Neural cell (in vitro differentiated cells): Measurements from ENCODE around the gene STARD13. TPM values are rescaled to one million over a fixed set of nuclear protein-coding genes. Genes with fewer than 3 reads are reported as not detected.

Source experiments
- H2AFZ ChIP-seq: fragments of 200-600, 300-800 bp; sonication (generic), shearing (Covaris generic); 2 replicates; pipeline ENCODE4 v1.6.0; 2014; ENCODE audit warnings: low read depth, mild to moderate bottlenecking, antibody characterized with exemption, low read length, moderate library complexity
- H3F3A ChIP-seq: fragments of 200-600 bp; shearing (Covaris generic); 2 replicates; pipeline ENCODE4 v1.6.1; 2016; ENCODE audit warnings: mild to moderate bottlenecking, moderate library complexity, mixed read lengths, antibody characterized with exemption, low read length; ENCODE audit not compliant: insufficient read depth, poor library complexity, severe bottlenecking
- H3K27ac ChIP-seq: fragments of 200-600, 300-800 bp; sonication (generic), shearing (Covaris generic); 2 replicates; pipeline ENCODE4 v1.5.1; 2014; ENCODE audit warnings: mild to moderate bottlenecking, low read length, moderate library complexity
- H3K27me3 ChIP-seq: fragments of 300-800, 200-600 bp; sonication (generic), shearing (Covaris generic); 2 replicates; pipeline ENCODE4 v1.6.0; 2014; ENCODE audit warnings: mild to moderate bottlenecking, low read depth, low read length, moderate library complexity; ENCODE audit not compliant: insufficient read depth
- H3K36me3 ChIP-seq: fragments of 300-800, 200-600 bp; sonication (generic), shearing (Covaris generic); 2 replicates; pipeline ENCODE4 v1.5.1; 2014; ENCODE audit warnings: mild to moderate bottlenecking, antibody characterized with exemption, low read length, moderate library complexity; ENCODE audit not compliant: insufficient read depth
- H3K4me2 ChIP-seq: fragments of 300-800, 200-600 bp; sonication (generic), shearing (Covaris generic); 2 replicates; pipeline ENCODE4 v1.6.0; 2014; ENCODE audit warnings: mild to moderate bottlenecking, low read length
- H3K4me3 ChIP-seq: fragments of 300-800, 200-600 bp; sonication (generic), shearing (Covaris generic); 2 replicates; pipeline ENCODE4 v1.5.1; 2014; ENCODE audit warnings: mild to moderate bottlenecking, low read length, moderate library complexity
- H3K79me2 ChIP-seq: fragments of 200-600 bp; shearing (Covaris generic); replicated peaks from 2 replicates; pipeline ENCODE4 v1.6.0; 2014; ENCODE audit warnings: mild to moderate bottlenecking, low read length, moderate library complexity; ENCODE audit not compliant: insufficient read depth
- H3K9ac ChIP-seq: fragments of 300-800, 200-600 bp; sonication (generic), shearing (Covaris generic); 2 replicates; pipeline ENCODE4 v1.6.1; 2016; ENCODE audit warnings: mild to moderate bottlenecking, low read length, mixed read lengths
- H3K9me2 ChIP-seq: fragments of 200-600 bp; shearing (Covaris generic); 2 replicates; pipeline ENCODE4 v1.6.1; 2016; ENCODE audit warnings: mild to moderate bottlenecking, low read length, mixed read lengths; ENCODE audit not compliant: insufficient read depth
- H3K9me3 ChIP-seq: fragments of 200-600, 300-800 bp; sonication (generic), shearing (Covaris generic); 2 replicates; pipeline ENCODE4 v1.6.1; 2016; ENCODE audit warnings: mild to moderate bottlenecking, mixed run types, low read length, moderate library complexity, mixed read lengths
- H4K20me1 ChIP-seq: fragments of 200-600 bp; shearing (Covaris generic); 2 replicates; pipeline ENCODE4 v1.6.1; 2016; ENCODE audit warnings: mild to moderate bottlenecking, mixed run types; ENCODE audit not compliant: insufficient read depth
- EP300 ChIP-seq: fragments of 450-650 bp; conservative IDR thresholded peaks from 2 replicates; pipeline ENCODE4 v1.6.1; 2014; ENCODE audit warnings: antibody characterized with exemption, mild to moderate bottlenecking, moderate library complexity; ENCODE audit not compliant: poor library complexity, severe bottlenecking
- EZH2 ChIP-seq: fragments of 200-600, 300-800 bp; shearing (Covaris generic), sonication (generic); IDR thresholded peaks from 2 replicates; pipeline ENCODE4 v1.6.1; 2014; ENCODE audit warnings: antibody characterized with exemption, low read length, borderline replicate concordance, mild to moderate bottlenecking; ENCODE audit not compliant: insufficient read depth, poor library complexity, severe bottlenecking
- MXI1 ChIP-seq: fragments of 450-650 bp; conservative IDR thresholded peaks from 2 replicates; pipeline ENCODE4 v1.6.1; 2014; ENCODE audit warnings: antibody characterized with exemption, mild to moderate bottlenecking; ENCODE audit not compliant: poor library complexity, severe bottlenecking
- POLR2AphosphoS5 ChIP-seq: IDR thresholded peaks from 2 replicates; pipeline ENCODE4 v1.6.1; 2012
- RAD21 ChIP-seq: fragments of 450-650 bp; conservative IDR thresholded peaks from 2 replicates; pipeline ENCODE4 v1.6.1; 2014; ENCODE audit warnings: antibody characterized with exemption, mild to moderate bottlenecking, moderate library complexity
- REST ChIP-seq: IDR thresholded peaks from 2 replicates; pipeline ENCODE4 v1.6.1; 2012; ENCODE audit warnings: borderline replicate concordance
- SMC3 ChIP-seq: fragments of 450-650 bp; conservative IDR thresholded peaks from 2 replicates; pipeline ENCODE4 v1.6.1; 2014; ENCODE audit warnings: antibody characterized with exemption, mild to moderate bottlenecking, moderate library complexity; ENCODE audit not compliant: poor library complexity
- TAF1 ChIP-seq: IDR thresholded peaks from 2 replicates; pipeline ENCODE4 v1.6.1; 2012; ENCODE audit warnings: low read depth
- polyA plus RNA-seq: library from polyadenylated mRNA; depleted of rRNA; stranded (reverse); fragments of >200 nt; gene quantifications from 2 replicates; pipeline ENCODE4 v1.2.3, GENCODE V29; 2014
- TF ChIP-seq, protein P1 (sequence below): fragments of 450-650 bp; IDR thresholded peaks from 2 replicates; pipeline ENCODE4 v1.5.1; 2014; ENCODE audit warnings: antibody characterized with exemption, mild to moderate bottlenecking, moderate library complexity; ENCODE audit not compliant: poor library complexity, severe bottlenecking

The STARD13 gene
- polyA plus RNA-seq, 1 donor from 2014 or later: 0.05 TPM

DNA sequence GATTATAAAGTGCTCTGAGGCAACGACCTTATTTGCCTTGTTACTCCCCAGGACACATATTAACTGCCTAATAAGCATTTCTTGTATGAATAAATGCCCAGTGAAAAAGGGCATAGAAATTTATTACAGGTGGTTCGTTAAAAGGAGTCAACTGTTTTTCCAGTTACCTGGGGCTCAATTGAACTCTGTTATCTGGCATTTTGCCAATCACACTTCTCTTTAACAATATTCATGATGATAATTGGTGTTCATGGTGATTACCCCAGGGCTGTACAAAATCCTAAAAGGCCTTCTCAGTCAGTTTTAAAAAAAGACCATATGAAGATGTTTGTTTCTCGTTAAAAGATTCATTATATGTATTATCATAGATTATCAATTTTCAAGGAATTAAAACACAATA, 212.2 kb downstream of the STARD13 start:
- no peaks in the 10 kb centered on the region for H3K9me2 ChIP-seq
- no peaks in the 10 kb centered on the region for H3K9me3 ChIP-seq
- no peak overlapping the region for H3K27ac ChIP-seq
- TF ChIP-seq, protein P1, sequence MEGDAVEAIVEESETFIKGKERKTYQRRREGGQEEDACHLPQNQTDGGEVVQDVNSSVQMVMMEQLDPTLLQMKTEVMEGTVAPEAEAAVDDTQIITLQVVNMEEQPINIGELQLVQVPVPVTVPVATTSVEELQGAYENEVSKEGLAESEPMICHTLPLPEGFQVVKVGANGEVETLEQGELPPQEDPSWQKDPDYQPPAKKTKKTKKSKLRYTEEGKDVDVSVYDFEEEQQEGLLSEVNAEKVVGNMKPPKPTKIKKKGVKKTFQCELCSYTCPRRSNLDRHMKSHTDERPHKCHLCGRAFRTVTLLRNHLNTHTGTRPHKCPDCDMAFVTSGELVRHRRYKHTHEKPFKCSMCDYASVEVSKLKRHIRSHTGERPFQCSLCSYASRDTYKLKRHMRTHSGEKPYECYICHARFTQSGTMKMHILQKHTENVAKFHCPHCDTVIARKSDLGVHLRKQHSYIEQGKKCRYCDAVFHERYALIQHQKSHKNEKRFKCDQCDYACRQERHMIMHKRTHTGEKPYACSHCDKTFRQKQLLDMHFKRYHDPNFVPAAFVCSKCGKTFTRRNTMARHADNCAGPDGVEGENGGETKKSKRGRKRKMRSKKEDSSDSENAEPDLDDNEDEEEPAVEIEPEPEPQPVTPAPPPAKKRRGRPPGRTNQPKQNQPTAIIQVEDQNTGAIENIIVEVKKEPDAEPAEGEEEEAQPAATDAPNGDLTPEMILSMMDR: no peak
- no peak for TF ChIP-seq TAF1
- no peak for TF ChIP-seq SMC3
- TF ChIP-seq EP300: no peak
- H2AFZ ChIP-seq: no peak overlapping the region
- H3K36me3 ChIP-seq: no peaks in the 10 kb centered on the region
- H3K4me3 ChIP-seq: no peak overlapping the region
- no peaks in the 10 kb centered on the region for H3F3A ChIP-seq
- no peaks in the 10 kb centered on the region for H3K79me2 ChIP-seq
- H3K4me2 ChIP-seq: no peak overlapping the region
- no peaks in the 10 kb centered on the region for H4K20me1 ChIP-seq
- H3K27me3 ChIP-seq: no peaks in the 10 kb centered on the region
- H3K9ac ChIP-seq: no peak overlapping the region

DNA sequence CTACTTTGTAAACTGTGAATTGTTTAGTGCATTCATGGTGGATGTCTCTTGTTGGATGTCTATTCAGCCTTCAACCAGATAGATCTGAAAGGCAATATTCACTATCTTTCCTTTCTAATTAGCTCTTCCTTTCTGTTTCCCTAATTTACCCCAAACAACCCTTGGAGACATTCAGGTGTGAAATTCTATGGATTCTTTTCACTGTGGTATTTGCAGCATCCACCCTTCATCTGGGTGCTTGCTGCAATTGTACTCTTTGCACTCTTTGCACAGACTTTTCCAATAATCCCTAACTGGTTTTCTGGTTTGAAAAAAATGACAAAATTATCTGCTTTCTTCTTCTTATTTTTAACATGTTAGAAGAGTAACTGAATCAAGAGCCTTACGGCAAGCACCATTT, 212.8 kb downstream of the STARD13 start:
- no peak for TF ChIP-seq POLR2AphosphoS5
- TF ChIP-seq MXI1: no peak
- TF ChIP-seq TAF1: no peak
- no peak for TF ChIP-seq SMC3
- H3K27me3 ChIP-seq: no peaks in the 10 kb centered on the region
- H3K79me2 ChIP-seq: no peaks in the 10 kb centered on the region
- H3K27ac ChIP-seq: no peak overlapping the region
- H3K4me2 ChIP-seq: no peak overlapping the region
- H3F3A ChIP-seq: no peaks in the 10 kb centered on the region
- no peaks in the 10 kb centered on the region for H3K36me3 ChIP-seq
- no peaks in the 10 kb centered on the region for H3K9me3 ChIP-seq
- H3K9ac ChIP-seq: no peak overlapping the region
- no peak overlapping the region for H3K4me3 ChIP-seq
- no peaks in the 10 kb centered on the region for H3K9me2 ChIP-seq
- no peak overlapping the region for H2AFZ ChIP-seq
- no peaks in the 10 kb centered on the region for H4K20me1 ChIP-seq

DNA sequence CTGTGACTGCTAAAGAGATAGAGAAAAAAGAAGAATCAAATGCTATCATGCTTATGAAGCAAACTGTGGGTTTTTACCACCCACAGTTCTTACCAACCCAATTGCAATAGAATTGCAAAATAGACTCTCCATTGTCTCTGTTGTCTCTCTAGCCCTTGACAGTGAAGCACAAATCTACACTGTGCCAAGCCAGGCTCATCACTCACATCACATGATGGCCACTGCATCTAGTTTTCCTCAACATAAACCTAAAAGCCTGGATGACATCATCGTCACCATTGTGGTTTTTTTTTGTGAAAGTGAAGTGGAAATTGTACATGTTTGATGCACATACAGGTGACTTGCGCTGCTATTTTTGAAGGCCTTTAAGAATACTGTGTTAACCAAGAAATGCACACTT, 213.3 kb downstream of the STARD13 start:
- H3K4me2 ChIP-seq: no peak overlapping the region
- no peak for TF ChIP-seq POLR2AphosphoS5
- no peak for TF ChIP-seq SMC3
- no peak for TF ChIP-seq EZH2
- no peak for TF ChIP-seq MXI1
- TF ChIP-seq REST: no peak
- no peak for TF ChIP-seq EP300
- TF ChIP-seq RAD21: no peak
- TF ChIP-seq, protein P1: no peak
- no peak for TF ChIP-seq TAF1
- H3K9me3 ChIP-seq: no peaks in the 10 kb centered on the region
- no peak overlapping the region for H2AFZ ChIP-seq
- H4K20me1 ChIP-seq: no peaks in the 10 kb centered on the region
- H3K27me3 ChIP-seq: no peaks in the 10 kb centered on the region
- H3F3A ChIP-seq: no peaks in the 10 kb centered on the region
- no peaks in the 10 kb centered on the region for H3K36me3 ChIP-seq
- no peaks in the 10 kb centered on the region for H3K79me2 ChIP-seq
- H3K27ac ChIP-seq: no peak overlapping the region
- no peak overlapping the region for H3K4me3 ChIP-seq
- no peak overlapping the region for H3K9ac ChIP-seq
- H3K9me2 ChIP-seq: no peaks in the 10 kb centered on the region
